Choroid plexus epithelial cell (primary cell): ENCODE results near the gene UGT1A5.
"Not testable (repeated sequence)": the region's sequence is repeated elsewhere in the genome, so short reads cannot be mapped to it uniquely, and the experiment has no call there.

Experiments used
- DNase-seq: peaks from one replicate; pipeline ENCODE4 v3.0.0-alpha.2; 2010; ENCODE audit warnings: low read depth
- H3K4me3 ChIP-seq: 2 replicates; pipeline ENCODE4 v1.5.1; 2011; ENCODE audit warnings: low read depth, mild to moderate bottlenecking, control low read depth, low read length, moderate library complexity
- TF ChIP-seq, protein P1 (sequence below): conservative IDR thresholded peaks from 2 replicates; pipeline ENCODE4 v1.5.1; 2011; ENCODE audit warnings: low read depth, mild to moderate bottlenecking, control low read depth, inconsistent platforms, low read length, moderate library complexity

Gene UGT1A5

GRCh38 chr2:233728723-233729301, 16.1 kb downstream of the UGT1A5 start, which contains the start of gene UGT1A3:
Gene UGT1A3 (plus strand): TSS chr2:233729042. CDS start chr2:233729127, 85 bp downstream.
- no peak for DNase-seq
- TF ChIP-seq, protein P1, sequence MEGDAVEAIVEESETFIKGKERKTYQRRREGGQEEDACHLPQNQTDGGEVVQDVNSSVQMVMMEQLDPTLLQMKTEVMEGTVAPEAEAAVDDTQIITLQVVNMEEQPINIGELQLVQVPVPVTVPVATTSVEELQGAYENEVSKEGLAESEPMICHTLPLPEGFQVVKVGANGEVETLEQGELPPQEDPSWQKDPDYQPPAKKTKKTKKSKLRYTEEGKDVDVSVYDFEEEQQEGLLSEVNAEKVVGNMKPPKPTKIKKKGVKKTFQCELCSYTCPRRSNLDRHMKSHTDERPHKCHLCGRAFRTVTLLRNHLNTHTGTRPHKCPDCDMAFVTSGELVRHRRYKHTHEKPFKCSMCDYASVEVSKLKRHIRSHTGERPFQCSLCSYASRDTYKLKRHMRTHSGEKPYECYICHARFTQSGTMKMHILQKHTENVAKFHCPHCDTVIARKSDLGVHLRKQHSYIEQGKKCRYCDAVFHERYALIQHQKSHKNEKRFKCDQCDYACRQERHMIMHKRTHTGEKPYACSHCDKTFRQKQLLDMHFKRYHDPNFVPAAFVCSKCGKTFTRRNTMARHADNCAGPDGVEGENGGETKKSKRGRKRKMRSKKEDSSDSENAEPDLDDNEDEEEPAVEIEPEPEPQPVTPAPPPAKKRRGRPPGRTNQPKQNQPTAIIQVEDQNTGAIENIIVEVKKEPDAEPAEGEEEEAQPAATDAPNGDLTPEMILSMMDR: no peak
- H3K4me3 ChIP-seq: no peak within 1 kb of the TSS

DNA sequence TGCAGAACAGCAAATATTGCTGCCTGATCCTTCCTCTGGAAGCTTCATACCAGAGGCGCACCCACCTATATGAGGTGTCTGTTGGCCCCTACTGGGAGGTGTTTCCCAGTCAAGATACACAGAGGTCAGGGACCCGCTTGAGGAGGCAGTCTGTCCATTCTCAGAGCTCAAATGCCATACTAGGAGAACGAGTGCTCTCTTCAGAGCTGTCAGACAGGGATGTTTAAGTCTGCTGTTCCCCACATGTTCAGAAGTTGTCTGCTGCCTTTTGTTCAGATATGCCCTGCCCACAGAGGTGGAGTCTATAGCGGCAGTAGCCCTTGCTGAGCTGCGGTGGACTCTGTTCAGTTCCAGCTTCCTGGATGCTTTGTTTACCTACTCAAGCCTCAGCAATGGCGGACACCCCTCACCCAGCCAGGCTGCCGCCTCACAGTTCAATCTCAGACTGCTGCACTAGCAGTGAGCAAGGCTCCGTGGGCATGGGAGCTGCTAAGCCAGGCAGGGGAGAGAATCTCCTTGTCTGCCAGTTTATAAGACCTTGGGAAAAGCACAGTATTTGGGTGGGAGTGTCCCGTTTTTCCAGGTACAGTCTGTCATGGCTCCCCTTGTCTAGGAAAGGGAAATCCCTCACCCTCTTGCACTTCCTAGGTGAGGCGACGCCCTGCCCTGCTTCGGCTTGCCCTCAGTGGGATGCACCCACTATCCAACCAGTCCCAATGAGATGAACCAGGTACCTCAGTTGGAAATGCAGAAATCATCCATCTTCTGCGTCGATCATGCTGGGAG, 24.4 kb downstream of the UGT1A5 start:
- DNase-seq, H3K4me3 ChIP-seq: not testable (repeated sequence)

- H3K4me3 ChIP-seq: no peak overlapping the region
- TF ChIP-seq, protein P1: no peak
- DNase-seq: no peak
Measured at GRCh38 chr2:233740870-233741269, 28.2 kb downstream of the UGT1A5 start.

- no peak overlapping the region for H3K4me3 ChIP-seq
- TF ChIP-seq, protein P1: no peak
- no peak for DNase-seq
Measured at GRCh38 chr2:233743464-233744259, 31.0 kb downstream of the UGT1A5 start.

DNA sequence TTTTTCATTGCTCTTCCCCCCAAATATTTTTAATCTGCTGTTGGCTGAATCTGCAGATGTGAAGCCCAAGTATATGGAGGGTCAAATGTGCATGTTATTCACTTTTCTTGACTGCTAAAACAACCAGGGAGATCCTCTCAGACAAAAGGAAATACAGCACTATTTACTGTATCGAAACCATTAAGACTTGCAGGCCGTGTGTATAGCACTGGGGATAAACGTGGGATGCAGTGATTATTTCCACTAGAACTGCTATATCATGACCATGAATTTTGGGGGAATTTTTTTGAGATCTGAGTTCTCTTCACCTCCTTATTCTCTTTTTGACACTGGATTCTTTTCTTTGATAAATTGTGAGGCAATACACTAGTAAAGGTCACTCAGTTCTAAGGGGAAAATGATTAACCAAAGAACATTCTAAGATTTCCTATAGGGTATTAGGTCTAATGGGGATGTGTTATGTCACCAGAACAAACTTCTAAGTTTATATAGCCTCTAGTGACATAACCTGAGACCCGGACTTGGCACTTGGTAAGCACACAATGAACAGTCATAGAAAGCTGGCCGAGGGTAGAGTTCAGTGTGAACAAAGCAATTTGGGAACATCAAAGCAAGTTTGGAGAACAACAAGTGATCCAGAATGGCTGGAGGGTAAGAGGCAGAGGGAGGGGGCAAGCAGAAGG, 32.5 kb downstream of the UGT1A5 start:
- no peak overlapping the region for H3K4me3 ChIP-seq
- TF ChIP-seq, protein P1: no peak
- no peak for DNase-seq

- not testable (repeated sequence) for H3K4me3 ChIP-seq, DNase-seq
Measured at GRCh38 chr2:233745838-233746237, 33.1 kb downstream of the UGT1A5 start.

- DNase-seq: no peak
- no peak overlapping the region for H3K4me3 ChIP-seq
- TF ChIP-seq, protein P1: no peak
Measured at GRCh38 chr2:233746475-233747282, 34.0 kb downstream of the UGT1A5 start.
